K562 (cell line): ENCODE results near the gene PVALEF. TPM values are rescaled to one million over a fixed set of nuclear protein-coding genes. Genes with fewer than 3 reads are reported as not detected.
A peak's percentile ranks its signal among the peaks of the same experiment; 100 is the strongest.

Experiments
- RAD21 ChIP-seq, 2 experiments: fragments of 250-450 bp in 1 of 2; fragments of 450-650 bp in 1 of 2; sonication (Bioruptor Pico) in 1 of 2; formaldehyde crosslinking in 1 of 2; IDR thresholded peaks in 1 of 2; conservative IDR thresholded peaks in 1 of 2; 2 replicates each; pipeline versions ENCODE4 v1.4.0 to v1.8.0; 2020 to 2022; ENCODE audit warnings: mild to moderate bottlenecking in 2 of 2, moderate library complexity in 1 of 2
- REST ChIP-seq, 2 experiments: fragments of 450-650 bp; formaldehyde crosslinking in 1 of 2; IDR thresholded peaks; 2 replicates each; pipeline versions ENCODE4 v1.4.0 to v1.6.1; 2014 to 2020; ENCODE audit warnings: mild to moderate bottlenecking in 2 of 2, borderline replicate concordance in 1 of 2, low read depth in 1 of 2
- polyA plus RNA-seq, 8 experiments: library from polyadenylated mRNA; depleted of rRNA in 4 of 8; stranded (reverse) in 5 of 8; unstranded in 3 of 8; fragments of >200 nt; fragmentation: Nextera tagmentation in 2 of 8; fragmentation: Illumina TruSeq in 1 of 8; extraction: Ambion mirVana in 2 of 8; extraction: Trizol in 1 of 8; gene quantifications; 2 replicates each; pipeline versions ENCODE4 v1.2.1 to v1.2.3, GENCODE V29; 2011 to 2014; ENCODE audit warnings: inconsistent platforms in 1 of 8, missing spikeins in 1 of 8
- total RNA-seq, 7 experiments: library from RNA; depleted of rRNA in 6 of 7; stranded (reverse); fragments of >200 nt in 6 of 7; fragmentation: Illumina TruSeq in 2 of 7; extraction: Trizol in 2 of 7; gene quantifications; 2 replicates each; pipeline versions ENCODE4 v1.2.1 to v1.2.3, GENCODE V29; 2011 to 2021; ENCODE audit warnings: low replicate concordance in 1 of 7

Gene PVALEF
- total and polyA plus RNA-seq, 9 of the 15 experiments (the other 6 are each of a cell fraction or from before 2014, with no cell fraction given): not detected

DNA sequence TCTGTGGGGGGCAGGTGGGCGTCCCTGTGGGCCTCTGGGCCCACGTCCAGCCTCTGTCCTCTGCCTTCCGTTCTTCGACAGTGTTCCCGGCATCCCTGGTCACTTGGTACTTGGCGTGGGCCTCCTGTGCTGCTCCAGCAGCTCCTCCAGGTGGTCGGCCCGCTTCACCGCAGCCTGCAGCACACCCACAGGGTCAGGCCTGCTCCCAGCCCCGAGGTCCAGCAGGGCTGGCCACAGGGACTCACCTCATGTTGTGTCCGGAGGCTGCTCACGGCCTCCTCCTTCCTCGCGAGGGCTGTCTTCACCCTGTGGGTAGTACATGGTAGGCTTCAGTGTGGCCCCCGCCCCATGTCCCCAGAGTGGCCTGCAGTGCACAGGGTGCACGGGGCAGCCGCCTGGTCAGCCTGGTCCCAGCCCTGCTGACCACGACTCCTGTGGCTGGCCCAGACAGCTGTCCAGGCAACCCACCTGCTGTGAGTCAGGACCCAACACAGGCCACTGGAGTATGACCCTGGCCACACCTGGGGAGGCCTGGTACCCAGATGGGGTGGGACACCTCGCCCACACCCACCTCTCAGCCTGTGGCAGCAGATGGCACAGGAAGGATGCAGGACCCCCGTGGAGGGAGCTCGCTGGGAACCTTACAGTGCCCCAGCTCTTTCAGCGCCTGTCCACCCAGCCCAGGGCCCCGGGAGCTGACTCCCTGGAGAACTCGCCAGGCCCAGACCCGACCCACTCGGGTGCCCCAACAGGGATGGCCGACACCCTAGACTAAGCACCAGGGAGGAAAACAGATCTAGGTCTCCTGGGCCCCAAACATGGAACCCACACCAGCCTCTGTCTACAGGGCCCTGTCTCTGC is 24.6 kb downstream of the PVALEF start (continued):
- TF ChIP-seq REST (IDR thresholded peaks at IDR 0.05; ENCODE audit: borderline replicate concordance) (peak; percentile 39; the same call in 1 of the 2 replicates), REST (CRISPR knock-in tag; IDR thresholded peaks at IDR 0.05; ENCODE audit: low read depth) (no peak), RAD21 (CRISPR knock-in tag; conservative IDR thresholded peaks at IDR 0.05 in 1 of 2, IDR thresholded peaks at IDR 0.05 in 1 of 2) (peak in 1 of 2 experiments; percentile 60; a peak in 2 of 4 replicates)
- TF ChIP-seq, all 486 proteins: peak for 4
